HFFc6 (cell line): ENCODE measurements around the gene CACNB1. TPM values are rescaled to one million over a fixed set of nuclear protein-coding genes. Genes with fewer than 3 reads are reported as not detected.
"Not testable (repeated sequence)": the region's sequence is repeated elsewhere in the genome, so short reads cannot be mapped to it uniquely, and the experiment has no call there.

Experiments used
- DNase-seq: peaks from one replicate; pipeline ENCODE4 v3.0.0-alpha.2; 2018
- H3K27ac Mint-ChIP-seq: 2 replicates; pipeline ENCODE4 v1.8.0; 2020; ENCODE audit warnings: mild to moderate bottlenecking, mixed read lengths
- H3K27me3 Mint-ChIP-seq: 2 replicates; pipeline ENCODE4 v1.8.0; 2021; ENCODE audit warnings: mild to moderate bottlenecking, moderate library complexity, mixed read lengths; ENCODE audit not compliant: insufficient read depth
- H3K36me3 Mint-ChIP-seq: 2 replicates; pipeline ENCODE4 v1.8.0; 2021; ENCODE audit warnings: low read depth, mixed read lengths
- H3K4me1 Mint-ChIP-seq: 2 replicates; pipeline ENCODE4 v1.8.0; 2020; ENCODE audit warnings: low read depth, mixed read lengths
- H3K4me3 Mint-ChIP-seq: 2 replicates; pipeline ENCODE4 v1.8.0; 2020; ENCODE audit warnings: mild to moderate bottlenecking, moderate library complexity, mixed read lengths
- H3K9me3 Mint-ChIP-seq: 2 replicates; pipeline ENCODE4 v1.8.0; 2020; ENCODE audit warnings: mild to moderate bottlenecking, mixed read lengths
- CTCF ChIP-seq: fragments of 200-600 bp; sonication (generic); IDR thresholded peaks from 2 replicates; pipeline ENCODE4 v1.5.0; 2021; ENCODE audit warnings: antibody characterized with exemption, mild to moderate bottlenecking
- total RNA-seq, 6 experiments: library from RNA; stranded (reverse); fragmentation: NEBNext Ultra II Directional; extraction: Animal tissue kit (Norgen Biotek cat#: 25700); gene quantifications; 2 replicates in 1 of 6; 3 replicates in 5 of 6; pipeline ENCODE4 v1.2.3, GENCODE V29; 2021

Gene CACNB1
- total RNA-seq, 6 experiments from 2014 or later: 5.1 to 7.0 (median 6.1) TPM

GRCh38 chr17:39170109-39170508 is 27.4 kb downstream of the CACNB1 start:
- Mint-ChIP-seq H3K36me3 (peaks cover 4% of the 10 kb centered on the region; the same call in 1 of the 2 replicates), H3K4me3 (no peak overlapping the region), H3K4me1 (peaks cover 14% of the 10 kb centered on the region), H3K9me3 (peaks cover 7% of the 10 kb centered on the region; the same call in 1 of the 2 replicates), H3K27me3 (peaks cover 30% of the 10 kb centered on the region), H3K27ac (no peak overlapping the region)
- DNase-seq: no peak
- no peak for TF ChIP-seq CTCF

- peaks cover 20% of the 10 kb centered on the region for H3K4me1 Mint-ChIP-seq
- H3K4me3 Mint-ChIP-seq: no peak overlapping the region
- no peak for DNase-seq
- peaks cover 7% of the 10 kb centered on the region; the same call in 1 of the 2 replicates for H3K9me3 Mint-ChIP-seq
- H3K27me3 Mint-ChIP-seq: peaks cover 30% of the 10 kb centered on the region
- H3K27ac Mint-ChIP-seq: no peak overlapping the region
- no peak for TF ChIP-seq CTCF
- peaks cover 4% of the 10 kb centered on the region; the same call in 1 of the 2 replicates for H3K36me3 Mint-ChIP-seq
Observed at GRCh38 chr17:39169518-39169917, 28.0 kb downstream of the CACNB1 start.

DNA sequence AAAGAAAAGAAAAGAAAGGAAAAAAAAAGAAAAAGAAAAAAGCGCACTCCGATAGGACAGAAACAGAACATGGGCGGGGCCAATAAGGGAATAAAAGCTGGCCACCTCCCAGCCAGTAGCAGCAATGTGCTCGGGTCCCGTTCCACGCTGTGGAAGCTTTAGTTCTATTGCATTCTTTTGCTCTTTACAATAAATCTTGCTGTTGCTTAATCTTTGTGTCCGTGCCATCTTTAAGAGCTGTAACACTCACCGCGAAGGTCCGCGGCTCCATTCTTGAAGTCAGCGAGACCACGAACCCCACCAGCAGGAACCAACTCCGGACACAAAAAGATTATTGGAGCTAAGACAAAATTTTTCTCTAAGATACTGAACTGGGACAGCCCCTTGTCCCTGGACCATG is 28.4 kb downstream of the CACNB1 start:
- Mint-ChIP-seq H3K27me3 (peaks cover 30% of the 10 kb centered on the region), H3K9me3 (peaks cover 7% of the 10 kb centered on the region; the same call in 1 of the 2 replicates), H3K36me3 (peaks cover 4% of the 10 kb centered on the region; the same call in 1 of the 2 replicates), H3K4me3 (no peak overlapping the region), H3K4me1 (peaks cover 24% of the 10 kb centered on the region), H3K27ac (no peak overlapping the region)
- no peak for DNase-seq
- TF ChIP-seq CTCF: no peak

- peaks cover 30% of the 10 kb centered on the region for H3K27me3 Mint-ChIP-seq
- not testable (repeated sequence) for H3K4me3 Mint-ChIP-seq
Observed at GRCh38 chr17:39168503-39168902, 29.0 kb downstream of the CACNB1 start.

GRCh38 chr17:39167476-39167875 is 30.0 kb downstream of the CACNB1 start:
- H3K9me3 Mint-ChIP-seq: peaks cover 7% of the 10 kb centered on the region; the same call in 1 of the 2 replicates
- H3K27ac Mint-ChIP-seq: 0 out of 2 replicates have a peak overlapping the region, but pooled peaks have one; percentile 4
- H3K4me3 Mint-ChIP-seq: peak overlapping the region; percentile 7; the same call in 1 of the 2 replicates
- TF ChIP-seq CTCF: no peak
- peaks cover 4% of the 10 kb centered on the region; the same call in 1 of the 2 replicates for H3K36me3 Mint-ChIP-seq
- H3K27me3 Mint-ChIP-seq: peaks cover 30% of the 10 kb centered on the region
- peaks cover 27% of the 10 kb centered on the region for H3K4me1 Mint-ChIP-seq
- no peak for DNase-seq

More at GRCh38 chr17:39168503-39168902, 29.0 kb downstream of the CACNB1 start:
- not testable (repeated sequence) for H3K27ac Mint-ChIP-seq, DNase-seq, H3K9me3 Mint-ChIP-seq, H3K36me3 Mint-ChIP-seq
- H3K4me1 Mint-ChIP-seq: peaks cover 27% of the 10 kb centered on the region

DNA sequence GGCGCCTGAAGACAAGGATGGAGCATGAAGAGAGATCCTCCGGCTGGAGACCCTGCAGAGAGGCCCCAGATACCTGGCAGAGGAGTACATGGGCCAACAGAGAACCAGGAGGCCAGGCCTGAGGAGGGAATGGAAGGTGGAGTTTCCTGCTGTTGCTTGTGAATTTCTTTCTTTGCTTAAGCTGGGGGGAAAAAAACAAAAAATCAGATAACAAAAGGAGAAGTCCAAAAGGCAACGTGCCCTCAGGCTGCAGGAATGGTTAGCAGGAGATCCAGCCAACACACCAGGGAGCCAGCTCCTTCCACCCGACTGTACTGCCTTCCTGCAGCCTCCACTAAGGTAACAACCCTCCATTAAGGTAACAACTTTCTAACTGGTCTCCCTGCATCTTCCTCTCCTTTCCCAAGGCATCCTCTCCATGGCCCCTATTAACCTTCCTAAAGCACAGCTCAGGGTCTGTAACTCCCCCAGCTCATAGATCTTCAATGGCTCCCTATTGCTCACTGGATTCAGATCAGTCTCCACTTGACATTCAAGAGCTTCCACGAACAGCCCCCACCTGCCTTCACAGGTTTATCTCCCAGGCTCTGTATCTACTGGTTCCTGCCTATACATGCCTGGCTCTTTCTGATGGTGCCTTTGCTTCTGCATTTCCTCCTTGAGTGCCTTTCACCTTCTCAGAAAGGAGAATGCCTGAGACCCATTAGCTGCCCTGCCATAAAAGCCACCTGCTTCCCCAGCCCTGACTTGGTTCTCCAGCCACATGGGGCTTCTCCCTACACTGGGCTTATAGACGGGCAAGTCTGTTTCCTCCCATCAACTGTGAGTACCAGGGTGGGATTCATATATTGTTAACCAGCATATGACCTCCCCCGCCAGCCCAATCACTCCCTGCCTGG is 30.8 kb downstream of the CACNB1 start:
- Mint-ChIP-seq H3K4me1 (peaks cover 27% of the 10 kb centered on the region), H3K4me3 (0 out of 2 replicates have a peak overlapping the region, but pooled peaks have one; percentile 7), H3K27ac (0 out of 2 replicates have a peak overlapping the region, but pooled peaks have one; percentile 4), H3K27me3 (peaks cover 30% of the 10 kb centered on the region), H3K9me3 (peaks cover 7% of the 10 kb centered on the region; the same call in 1 of the 2 replicates), H3K36me3 (peaks cover 4% of the 10 kb centered on the region; the same call in 1 of the 2 replicates)
- DNase-seq: no peak
- TF ChIP-seq CTCF: no peak
